HG03575 (cell line): ENCODE results near the gene DAGLA.

Experiments
- ATAC-seq: cut with Tn5 transposase; IDR thresholded peaks from one replicate; pipeline ENCODE4 v1.9.1; 2021; ENCODE audit not compliant: unreplicated experiment, insufficient number of reproducible peaks, low FRiP score; ENCODE audit errors: extremely low read depth

DAGLA gene

GRCh38 chr11:61752117-61752924, 72.1 kb downstream of the DAGLA start, which contains the start of gene MYRF:
MYRF (plus strand) TSS chr11:61752636; CDS start chr11:61752745, 109 bp downstream.
- no peak for ATAC-seq

GRCh38 chr11:61752925-61753521, 72.8 kb downstream of the DAGLA start:
- no peak for ATAC-seq

- ATAC-seq: no peak
These were observed 73.5 kb downstream of the DAGLA start for GRCh38 chr11:61753672-61754071.

DNA sequence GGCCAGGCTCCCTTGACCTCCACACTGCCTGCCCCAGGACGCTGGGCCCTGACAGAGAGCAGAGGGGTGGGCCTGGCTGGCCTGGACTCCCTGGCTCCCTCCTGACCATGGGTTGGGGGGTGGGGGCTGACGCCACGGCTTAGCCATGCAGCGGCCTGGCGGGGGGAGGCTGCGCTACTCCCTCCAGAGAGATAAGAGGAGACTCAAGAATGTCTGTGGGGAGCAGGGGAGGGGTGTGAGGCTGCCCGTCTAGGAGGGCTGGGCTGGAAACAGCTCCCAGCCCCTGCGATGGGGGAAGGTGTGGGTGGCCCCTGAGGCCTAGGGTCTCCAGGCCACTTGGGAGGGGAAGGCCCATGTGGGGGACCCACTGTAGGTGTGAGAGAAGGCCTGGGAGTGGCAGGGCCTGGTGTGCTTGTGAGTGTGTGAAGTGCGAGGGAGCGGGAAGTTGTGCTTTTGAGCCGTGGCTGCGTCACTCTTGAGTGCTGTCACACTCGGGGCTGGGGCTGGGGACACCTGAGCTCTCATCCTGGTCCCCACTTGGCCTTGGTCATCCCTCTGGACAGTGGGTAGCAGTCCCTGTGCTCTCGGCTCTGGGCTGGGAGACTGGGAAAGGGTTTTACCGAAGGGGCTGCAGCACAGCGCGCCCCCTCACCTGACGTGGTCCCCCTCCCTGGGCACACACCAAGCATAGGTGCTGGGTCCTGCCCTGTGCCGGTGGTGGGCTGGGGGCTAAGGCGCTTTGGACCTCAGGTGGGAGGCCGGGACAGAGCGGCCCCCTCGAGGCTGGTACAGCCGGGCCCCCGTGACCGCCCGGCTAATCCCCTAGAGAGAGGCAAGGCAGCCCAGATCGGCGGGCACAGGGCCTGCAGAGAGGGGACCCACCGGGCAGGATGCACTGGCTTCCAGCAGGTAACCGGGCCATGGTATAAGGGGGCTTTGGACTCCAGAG, 74.6 kb downstream of the DAGLA start:
- ATAC-seq: no peak

DNA sequence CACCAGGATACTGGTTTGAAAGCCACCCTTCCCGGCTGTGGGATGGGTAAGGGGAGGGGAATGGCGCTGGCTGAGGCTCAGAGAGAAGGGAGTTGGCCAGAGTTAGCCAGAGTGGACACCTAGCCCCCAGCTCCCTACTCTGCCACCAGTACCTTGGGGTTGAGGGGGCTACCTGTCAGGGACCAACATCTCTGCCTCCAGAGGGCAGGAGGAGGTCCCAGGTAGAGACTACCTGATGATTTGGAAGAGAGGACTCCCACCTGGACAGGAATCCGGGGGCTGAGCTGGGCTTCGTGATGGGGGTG, 75.9 kb downstream of the DAGLA start:
- ATAC-seq: no peak

GRCh38 chr11:61756452-61757212, 76.4 kb downstream of the DAGLA start:
- no peak for ATAC-seq

DNA sequence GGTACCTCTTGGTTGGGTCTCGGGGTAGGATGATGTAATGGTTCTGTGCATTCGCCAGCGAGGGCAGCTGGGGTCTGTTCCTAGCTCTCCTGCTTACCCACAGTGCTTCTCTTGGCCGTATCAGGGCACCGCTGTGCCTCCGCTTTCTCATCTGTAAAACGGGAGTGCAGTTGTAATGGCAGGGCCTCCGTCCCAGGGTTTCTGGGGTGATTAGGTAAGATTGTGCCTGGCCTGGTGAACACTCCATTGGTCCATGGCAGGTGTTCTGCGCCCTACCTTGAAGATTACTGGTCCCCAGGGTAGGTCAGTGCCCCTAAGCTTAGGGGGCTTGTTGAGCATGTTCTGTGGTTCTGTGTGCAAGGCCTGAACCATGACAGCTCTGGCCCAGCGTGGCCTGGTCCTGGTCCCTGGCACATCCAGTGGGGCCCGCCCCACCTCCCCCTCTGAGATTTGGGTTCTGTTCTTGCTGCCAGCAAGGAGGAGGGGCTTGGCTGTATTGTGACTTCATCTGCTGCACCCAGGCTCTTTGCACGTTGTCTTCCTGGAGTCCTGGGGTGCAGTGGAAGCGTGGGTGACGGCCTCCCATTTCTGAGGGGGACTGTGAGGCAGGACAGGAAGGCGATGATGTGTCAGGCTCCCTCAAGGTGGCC, 77.1 kb downstream of the DAGLA start:
- ATAC-seq: no peak

DNA sequence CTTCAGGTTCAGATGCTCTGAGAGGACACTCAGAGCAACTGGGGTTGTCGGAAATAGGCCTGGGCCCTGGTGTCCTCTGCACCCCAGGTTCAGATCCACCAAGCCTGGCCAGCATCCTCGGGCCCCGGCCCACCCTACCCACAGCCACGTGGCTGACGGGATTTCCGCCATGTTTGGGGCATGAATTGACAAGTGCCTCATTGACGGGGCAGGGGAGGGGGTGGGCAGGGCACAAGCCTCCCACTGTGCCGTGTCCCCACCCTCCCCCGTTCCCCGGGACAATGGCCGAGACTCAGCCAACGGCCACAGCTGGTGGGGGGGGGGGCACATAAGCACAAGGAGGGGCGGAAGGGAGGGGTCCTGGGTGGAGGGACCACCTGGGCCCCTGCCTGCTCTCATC, 80.8 kb downstream of the DAGLA start:
- ATAC-seq: no peak

- no peak for ATAC-seq
These were observed 81.4 kb downstream of the DAGLA start for GRCh38 chr11:61761440-61762222.

DNA sequence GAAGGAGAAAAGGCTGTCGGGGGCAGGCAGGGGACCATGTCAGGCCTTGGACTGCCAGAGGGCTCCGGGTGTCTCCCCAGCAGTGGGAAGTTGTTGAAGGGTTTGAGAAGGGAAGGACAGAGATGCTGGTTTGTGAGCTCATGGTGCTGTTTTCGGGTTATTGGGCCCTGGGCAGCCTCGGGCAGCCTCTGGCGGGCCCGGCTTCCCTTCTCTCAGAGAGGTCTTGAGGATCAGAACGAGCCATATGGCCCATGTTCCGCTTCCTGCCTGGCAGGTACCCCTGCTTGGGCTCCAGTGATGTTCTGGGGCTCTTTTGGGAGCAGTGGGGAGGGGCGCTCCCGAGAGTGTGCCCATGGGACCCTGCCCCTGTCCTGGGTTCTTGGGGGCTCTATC, 82.0 kb downstream of the DAGLA start:
- no peak for ATAC-seq

GRCh38 chr11:61762798-61763197, 82.6 kb downstream of the DAGLA start:
- ATAC-seq: no peak

DNA sequence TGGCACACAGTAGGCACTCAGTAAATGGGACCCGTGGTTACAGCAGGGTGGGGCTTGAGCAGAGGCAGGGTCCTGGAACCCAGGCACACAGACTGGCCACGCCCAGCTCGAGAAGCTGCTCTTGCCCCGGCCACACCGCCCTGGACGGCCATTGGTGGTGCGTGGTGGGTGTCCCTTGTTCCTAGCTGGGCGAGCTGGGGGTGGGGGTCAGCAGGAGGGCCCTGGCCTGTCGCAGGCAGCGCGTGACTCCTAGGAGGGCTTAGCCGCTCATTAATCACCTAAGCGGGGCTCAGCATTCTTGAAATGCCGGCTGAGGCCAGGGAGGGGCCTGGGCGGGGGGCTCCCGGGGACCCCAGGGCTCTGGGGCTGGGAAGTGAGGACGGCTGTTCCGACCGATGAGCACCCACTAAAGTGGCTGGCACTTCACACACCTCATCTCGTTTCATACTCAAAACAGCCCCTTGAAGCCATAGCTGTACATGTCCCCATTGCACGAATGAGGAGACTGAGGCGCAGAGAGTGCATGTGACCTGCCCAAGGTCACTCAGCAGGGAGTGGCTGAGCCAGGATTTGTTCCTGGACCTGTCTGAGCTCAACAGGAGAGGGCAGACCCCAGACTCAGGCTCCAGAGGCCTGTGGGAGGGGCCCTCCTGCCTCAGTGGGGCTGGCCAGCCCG, 83.9 kb downstream of the DAGLA start:
- no peak for ATAC-seq

DNA sequence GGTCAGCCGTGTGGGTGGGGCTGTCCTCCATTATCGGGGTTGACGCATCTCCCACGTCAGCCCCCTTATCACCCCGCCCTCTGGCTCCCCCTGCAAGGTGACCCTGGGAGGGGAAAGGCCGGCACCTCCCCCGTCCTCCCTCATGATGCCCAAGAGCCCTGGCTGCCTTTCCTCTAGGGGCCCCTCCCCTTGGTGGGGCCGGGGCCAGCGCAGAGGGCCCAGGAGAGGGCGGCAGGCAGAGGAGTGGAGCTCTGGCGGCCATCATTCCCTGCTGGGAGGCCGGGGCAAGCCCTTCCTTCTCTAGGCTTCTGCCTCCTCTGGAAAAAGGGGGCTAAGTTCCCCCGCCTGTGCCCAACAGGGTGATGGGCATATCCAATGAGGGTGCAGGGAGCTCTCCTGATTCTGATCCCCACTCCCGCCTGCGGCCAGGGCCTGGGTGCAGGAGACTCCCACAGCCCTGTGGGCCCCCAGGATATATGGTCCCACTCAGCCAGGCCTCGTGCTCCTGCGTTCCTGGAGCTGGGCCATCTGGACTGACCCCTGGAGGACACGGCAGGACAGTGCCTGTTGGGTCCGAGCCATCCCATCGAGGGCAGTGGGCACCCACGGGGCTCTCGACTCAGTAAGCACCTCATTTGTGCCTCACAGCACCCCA, 84.5 kb downstream of the DAGLA start:
- no peak for ATAC-seq

DNA sequence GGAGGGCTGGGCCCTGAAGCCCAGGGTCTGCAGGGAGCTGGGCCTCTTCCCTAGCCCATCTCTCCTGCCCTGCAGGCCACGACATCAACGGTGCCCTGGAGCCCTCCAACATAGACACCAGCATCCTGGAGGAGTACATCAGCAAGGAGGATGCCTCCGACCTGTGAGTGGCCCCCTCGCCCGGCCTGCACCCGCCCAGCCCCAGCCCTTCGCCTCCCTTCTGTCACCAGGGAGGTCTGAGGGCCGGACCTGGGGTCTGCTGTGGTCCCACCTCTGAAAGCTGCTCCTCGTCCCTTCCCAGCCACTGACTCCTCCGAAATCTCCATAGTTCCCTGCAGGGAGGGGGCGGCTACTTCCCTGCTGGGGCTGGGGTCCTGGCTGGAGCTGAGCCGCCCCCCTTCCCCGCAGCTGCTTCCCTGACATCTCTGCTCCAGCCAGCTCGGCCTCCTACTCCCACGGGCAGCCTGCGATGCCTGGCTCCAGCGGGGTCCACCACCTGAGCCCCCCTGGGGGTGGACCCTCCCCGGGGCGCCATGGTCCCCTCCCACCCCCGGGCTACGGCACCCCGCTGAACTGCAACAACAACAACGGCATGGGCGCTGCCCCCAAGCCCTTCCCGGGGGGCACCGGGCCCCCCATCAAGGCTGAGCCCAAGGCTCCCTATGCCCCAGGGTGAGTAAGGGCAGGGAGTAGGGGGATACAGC, 85.5 kb downstream of the DAGLA start:
- no peak for ATAC-seq

- no peak for ATAC-seq
These were observed 86.2 kb downstream of the DAGLA start for GRCh38 chr11:61766353-61766841.

- ATAC-seq: no peak
These were observed 88.3 kb downstream of the DAGLA start for GRCh38 chr11:61768376-61769076.
